AG20443 (cell line): ENCODE data around the gene PDE4D.

ENCODE experiments used
- DNase-seq: peaks from one replicate; pipeline ENCODE4 v3.0.0; 2012; ENCODE audit warnings: low spot score, mixed read lengths

Gene PDE4D

GRCh38 chr5:59285300-59286016 lies 608.1 kb downstream of the PDE4D start:
- no peak for DNase-seq

- DNase-seq: no peak
These were observed 610.8 kb downstream of the PDE4D start for GRCh38 chr5:59282726-59283125.

GRCh38 chr5:59279979-59280378 lies 613.5 kb downstream of the PDE4D start:
- DNase-seq: no peak

GRCh38 chr5:59276917-59277372 lies 616.6 kb downstream of the PDE4D start:
- DNase-seq: no peak

- DNase-seq: no peak
These were observed 617.2 kb downstream of the PDE4D start for GRCh38 chr5:59276325-59276675.

GRCh38 chr5:59275510-59276324 lies 617.8 kb downstream of the PDE4D start:
- DNase-seq: peak; percentile 22

GRCh38 chr5:59275170-59275509 lies 618.4 kb downstream of the PDE4D start:
- DNase-seq: no peak

GRCh38 chr5:59274106-59274636 lies 619.4 kb downstream of the PDE4D start:
- DNase-seq: no peak

GRCh38 chr5:59272809-59273427 lies 620.6 kb downstream of the PDE4D start:
- no peak for DNase-seq

- DNase-seq: no peak
These were observed 624.6 kb downstream of the PDE4D start for GRCh38 chr5:59268756-59269415.

- no peak for DNase-seq
These were observed 626.5 kb downstream of the PDE4D start for GRCh38 chr5:59267033-59267432.

- no peak for DNase-seq
These were observed 627.1 kb downstream of the PDE4D start for GRCh38 chr5:59266410-59266809.

- DNase-seq: no peak
These were observed 628.8 kb downstream of the PDE4D start for GRCh38 chr5:59264639-59265245.

GRCh38 chr5:59264013-59264412 lies 629.5 kb downstream of the PDE4D start:
- no peak for DNase-seq

- no peak for DNase-seq
These were observed 631.6 kb downstream of the PDE4D start for GRCh38 chr5:59261969-59262368.

- no peak for DNase-seq
These were observed 632.6 kb downstream of the PDE4D start for GRCh38 chr5:59260973-59261372.

GRCh38 chr5:59260200-59260599 lies 633.3 kb downstream of the PDE4D start:
- no peak for DNase-seq

- no peak for DNase-seq
These were observed 634.3 kb downstream of the PDE4D start for GRCh38 chr5:59259237-59259636.

GRCh38 chr5:59257488-59258400 lies 635.8 kb downstream of the PDE4D start:
- DNase-seq: no peak

GRCh38 chr5:59256331-59256730 lies 637.2 kb downstream of the PDE4D start:
- no peak for DNase-seq
